GM19463 (cell line): ENCODE data around the gene SP7.
"Not testable (repeated sequence)": the region's sequence is repeated elsewhere in the genome, so short reads cannot be mapped to it uniquely, and the experiment has no call there.

Experiments
- ATAC-seq: cut with Tn5 transposase; IDR thresholded peaks from one replicate; pipeline ENCODE4 v1.9.1; 2021; ENCODE audit warnings: mild to moderate bottlenecking, moderate library complexity; ENCODE audit not compliant: unreplicated experiment

SP7 gene

DNA sequence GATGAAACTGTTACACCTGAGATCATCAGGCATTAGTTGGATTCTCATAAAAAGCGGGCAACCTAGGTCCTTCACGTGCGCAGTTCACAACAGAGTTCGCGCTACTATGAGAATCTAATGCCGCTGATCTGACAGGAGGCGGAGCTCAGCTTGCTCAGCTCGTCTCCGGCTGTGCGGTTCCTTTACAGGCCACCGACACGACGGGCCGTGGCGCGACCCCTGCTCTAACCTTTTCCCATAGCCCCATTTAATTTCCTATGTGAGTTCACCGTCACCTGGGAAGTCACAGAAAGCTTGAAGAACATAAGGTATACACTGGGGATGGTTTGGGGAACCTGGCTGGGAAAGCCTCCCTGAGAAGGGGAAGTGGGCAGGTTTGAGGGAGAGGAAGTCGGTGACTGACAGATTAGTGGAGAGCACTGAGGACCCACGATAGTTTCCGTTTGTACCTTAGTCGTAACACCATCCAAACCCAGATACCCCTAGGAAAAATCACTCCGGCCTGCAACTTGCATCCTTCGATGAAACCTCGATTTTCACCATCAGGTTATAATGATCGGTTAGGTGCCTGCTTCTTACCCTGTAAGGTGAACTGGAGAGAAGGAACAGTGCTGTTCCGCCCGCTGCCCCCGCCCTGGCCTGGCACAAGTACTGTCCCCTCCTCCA is 11.9 kb downstream of the SP7 start:
- peak; percentile 26 for ATAC-seq

DNA sequence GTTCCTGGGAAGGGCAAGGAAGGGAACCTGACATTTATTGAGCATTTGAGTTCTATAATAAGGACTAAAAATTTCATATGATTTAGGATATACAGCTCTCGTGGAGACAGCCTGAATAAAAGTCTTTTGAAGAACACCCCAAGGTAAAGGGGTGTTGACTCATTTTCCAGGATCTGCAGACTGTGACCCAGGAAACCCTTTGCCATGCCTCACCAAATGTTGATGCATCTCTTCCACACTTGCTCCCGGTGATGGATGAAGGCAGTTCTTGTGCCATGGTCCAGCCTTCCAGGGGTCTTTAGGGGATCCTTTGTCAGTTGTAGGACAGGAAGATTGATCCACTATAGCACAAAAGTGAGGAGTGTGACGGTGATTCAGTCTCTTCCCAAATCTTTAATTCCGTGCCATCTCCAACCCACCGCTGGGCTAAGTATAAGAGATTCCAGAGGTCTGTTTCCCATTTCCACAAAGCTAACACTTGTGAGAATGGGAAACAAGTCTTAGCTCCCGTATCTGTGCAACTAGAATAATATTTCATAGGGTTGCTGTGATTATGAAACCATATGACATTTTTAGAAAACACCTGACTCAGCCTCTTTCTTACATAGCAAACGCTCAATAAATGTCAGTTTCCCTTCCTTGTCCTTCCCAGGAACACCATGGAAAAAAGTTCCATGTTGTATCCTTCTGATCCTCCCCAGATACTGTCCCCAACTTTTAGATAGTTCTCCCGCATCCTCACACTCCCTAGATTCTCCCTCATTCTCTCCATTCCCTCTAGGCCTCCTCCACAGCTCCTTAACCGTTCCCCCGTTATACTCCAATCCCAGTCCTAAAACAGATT is 15.6 kb downstream of the SP7 start:
- ATAC-seq = no peak

GRCh38 chr12:53313996-53314395 is 22.2 kb downstream of the SP7 start:
- ATAC-seq = no peak

DNA sequence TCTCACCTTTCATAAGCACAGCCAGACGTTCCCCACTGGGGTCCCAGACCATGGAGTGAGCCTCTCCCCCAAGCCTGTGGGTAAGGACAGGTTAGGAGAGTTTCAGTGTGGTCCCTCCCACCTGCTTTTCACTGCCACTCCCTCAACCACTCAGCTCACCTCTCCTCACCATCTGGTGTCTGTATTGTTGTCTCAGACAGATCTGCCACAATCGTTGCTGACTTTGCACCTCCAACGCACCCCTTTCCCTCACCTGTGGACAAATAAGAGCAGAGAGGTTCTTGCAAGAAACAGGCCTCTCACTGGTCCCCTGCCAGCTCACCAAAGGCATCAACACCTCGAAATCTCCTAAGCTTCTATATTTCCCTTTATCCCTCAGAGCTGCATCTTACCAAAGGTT is 27.9 kb downstream of the SP7 start:
- ATAC-seq = no peak

DNA sequence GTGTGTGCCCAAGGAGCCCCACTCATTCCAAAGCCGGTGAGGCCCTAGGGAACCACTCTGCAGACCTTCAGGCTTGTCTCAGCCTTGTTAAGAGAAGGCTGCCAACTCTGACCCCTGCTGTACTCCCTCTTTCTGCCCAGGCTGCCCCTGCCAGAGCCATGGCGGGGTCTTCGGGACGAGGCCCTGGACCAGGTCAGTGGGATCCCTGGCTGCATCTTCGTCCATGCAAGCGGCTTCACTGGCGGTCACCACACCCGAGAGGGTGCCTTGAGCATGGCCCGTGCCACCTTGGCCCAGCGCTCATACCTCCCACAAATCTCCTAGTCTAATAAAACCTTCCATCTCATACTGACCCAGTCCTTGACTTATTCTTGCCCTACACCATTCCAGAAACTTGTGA is 29.3 kb downstream of the SP7 start:
- no peak for ATAC-seq

- ATAC-seq = no peak
These were observed 33.3 kb downstream of the SP7 start for GRCh38 chr12:53302903-53303302.

- no peak for ATAC-seq
These were observed 36.0 kb downstream of the SP7 start for GRCh38 chr12:53300187-53300586.

- ATAC-seq = peak; percentile 80
These were observed 36.5 kb downstream of the SP7 start, which contains the start of gene MYG1 for GRCh38 chr12:53299454-53300180. Gene MYG1 (plus strand): TSS chr12:53299695. CDS start chr12:53299738, 43 bp downstream.

DNA sequence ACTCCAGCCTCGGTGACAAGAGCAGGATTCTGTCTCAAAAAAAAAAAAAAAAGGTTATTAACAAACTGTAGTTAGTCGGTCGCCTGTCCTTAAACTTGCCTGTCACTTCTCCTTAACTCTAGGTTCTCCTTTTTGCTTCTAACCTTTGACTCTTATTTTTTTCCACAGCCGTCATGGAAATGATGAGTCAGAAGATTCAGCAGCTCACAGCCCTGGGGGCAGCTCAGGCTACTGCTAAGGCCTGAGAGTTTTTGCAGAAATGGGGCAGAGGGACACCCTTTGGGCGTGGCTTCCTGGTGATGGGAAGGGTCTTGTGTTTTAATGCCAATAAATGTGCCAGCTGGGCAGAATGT is 37.1 kb downstream of the SP7 start:
- no peak for ATAC-seq

DNA sequence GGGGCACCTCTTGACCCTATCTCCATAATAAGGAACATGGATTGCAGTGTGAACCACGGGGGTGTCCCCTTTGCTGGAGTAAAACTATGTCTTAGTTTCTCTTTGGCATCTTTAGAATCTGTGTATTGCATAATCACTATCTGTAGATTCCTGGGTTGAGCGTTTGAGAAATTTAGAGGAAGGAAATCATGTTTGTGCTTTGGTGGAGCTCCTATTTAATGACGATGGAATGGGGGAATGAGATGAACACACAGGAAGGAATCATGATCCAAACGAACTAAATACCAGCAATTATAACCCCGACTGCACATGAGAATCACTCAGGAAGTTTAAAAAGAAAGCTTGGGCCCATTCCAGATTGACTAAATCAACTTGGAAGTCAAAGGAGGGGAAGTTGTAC is 38.0 kb downstream of the SP7 start:
- ATAC-seq = no peak

GRCh38 chr12:53297106-53297505 is 39.0 kb downstream of the SP7 start:
- ATAC-seq = not testable (repeated sequence)

DNA sequence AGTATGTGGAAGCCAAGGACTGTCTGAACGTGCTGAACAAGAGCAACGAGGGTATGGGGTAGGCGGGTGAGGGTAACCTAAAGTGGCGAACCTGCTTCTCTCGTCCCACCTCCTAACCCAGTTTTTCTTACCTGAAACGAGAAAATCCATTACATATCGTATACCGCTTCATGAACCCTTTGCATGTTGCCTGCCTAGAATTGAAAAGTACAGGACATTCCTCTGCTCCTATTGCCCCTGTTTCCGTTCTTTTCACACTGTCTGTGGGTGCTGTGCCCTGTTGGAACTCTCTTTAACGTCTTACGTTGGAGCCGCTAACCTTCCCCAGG is 40.3 kb downstream of the SP7 start:
- ATAC-seq = no peak

DNA sequence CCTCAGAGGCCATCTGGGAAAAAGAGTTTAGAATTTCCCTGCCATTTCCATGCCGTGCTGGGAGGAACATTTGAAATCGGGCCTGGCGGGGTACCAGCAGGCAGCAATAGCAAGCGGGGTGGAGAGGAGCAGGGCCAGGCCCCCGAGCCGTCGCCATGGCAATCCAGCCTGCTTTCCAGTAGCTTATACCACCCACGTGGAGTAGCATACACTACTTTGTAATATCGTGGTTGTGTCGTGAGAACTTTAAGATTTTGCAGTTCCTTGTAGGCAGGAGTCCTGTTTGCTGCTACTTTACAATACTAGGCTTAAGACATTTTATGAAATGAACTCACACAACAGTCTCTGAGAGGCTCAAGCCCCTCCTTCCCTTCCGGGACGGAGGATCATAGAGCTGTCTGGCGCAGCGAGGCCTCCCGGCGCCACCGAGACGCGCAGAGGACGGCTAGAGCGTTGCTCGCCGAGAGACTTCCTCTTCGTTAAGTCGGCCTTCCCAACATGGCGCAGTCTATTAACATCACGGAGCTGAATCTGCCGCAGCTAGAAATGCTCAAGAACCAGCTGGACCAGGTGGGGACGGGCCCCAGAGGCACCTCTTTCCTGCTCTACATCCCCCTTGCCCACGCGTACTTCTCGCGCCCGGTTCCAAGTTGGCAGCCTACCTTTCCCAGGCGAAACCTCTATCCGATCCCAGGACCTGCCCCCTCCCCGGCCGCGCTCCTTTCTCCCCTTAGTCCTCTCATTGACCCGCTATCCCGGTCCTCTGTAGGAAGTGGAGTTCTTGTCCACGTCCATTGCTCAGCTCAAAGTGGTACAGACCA is 40.9 kb downstream of the SP7 start, which contains the start of gene PFDN5:
Gene PFDN5 (plus strand): TSS at position 473 of the 821 bp plus-strand sequence. CDS start 26 bp downstream, at position 499.
- ATAC-seq = peak; percentile 87

GRCh38 chr12:53292426-53292825 is 43.7 kb downstream of the SP7 start:
- ATAC-seq = no peak

DNA sequence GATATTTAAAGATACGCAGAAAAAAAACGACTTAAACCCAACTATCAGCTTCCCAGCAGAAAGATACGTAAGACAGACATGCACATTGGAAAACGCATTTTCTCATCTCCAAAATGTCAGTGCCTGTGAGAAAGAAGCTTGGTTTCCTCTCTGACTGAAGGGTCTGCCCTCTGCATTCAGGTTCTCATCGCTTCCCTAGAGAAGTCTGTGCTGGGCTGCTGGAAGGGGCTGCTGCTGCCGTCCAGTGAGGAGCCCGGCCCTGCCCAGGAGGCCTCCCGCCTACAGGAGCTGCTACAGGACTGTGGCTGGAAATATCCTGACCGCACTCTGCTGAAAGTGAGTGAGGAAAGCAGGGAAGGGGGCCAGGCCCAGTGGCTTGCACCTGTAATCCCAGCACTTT is 45.5 kb downstream of the SP7 start:
- no peak for ATAC-seq

DNA sequence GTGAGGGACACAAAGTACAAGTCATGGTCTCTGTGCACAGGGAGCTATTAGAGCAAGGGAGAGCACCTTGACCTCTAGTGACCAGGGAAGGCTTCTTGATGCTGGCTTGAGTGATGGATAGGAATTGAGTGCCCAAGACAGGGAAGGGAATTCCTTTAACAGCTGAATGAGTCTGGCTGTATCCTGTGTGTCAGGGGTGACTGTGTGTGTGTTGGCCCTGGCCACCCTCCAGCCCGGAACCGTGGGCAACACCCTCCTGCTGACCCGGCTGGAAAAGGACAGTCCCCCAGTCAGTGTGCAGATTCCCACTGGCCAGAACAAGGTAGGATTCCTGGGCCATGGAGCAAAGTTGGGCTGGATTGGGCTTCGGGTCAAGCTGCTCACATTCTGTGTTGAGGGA is 46.3 kb downstream of the SP7 start:
- ATAC-seq = no peak

DNA sequence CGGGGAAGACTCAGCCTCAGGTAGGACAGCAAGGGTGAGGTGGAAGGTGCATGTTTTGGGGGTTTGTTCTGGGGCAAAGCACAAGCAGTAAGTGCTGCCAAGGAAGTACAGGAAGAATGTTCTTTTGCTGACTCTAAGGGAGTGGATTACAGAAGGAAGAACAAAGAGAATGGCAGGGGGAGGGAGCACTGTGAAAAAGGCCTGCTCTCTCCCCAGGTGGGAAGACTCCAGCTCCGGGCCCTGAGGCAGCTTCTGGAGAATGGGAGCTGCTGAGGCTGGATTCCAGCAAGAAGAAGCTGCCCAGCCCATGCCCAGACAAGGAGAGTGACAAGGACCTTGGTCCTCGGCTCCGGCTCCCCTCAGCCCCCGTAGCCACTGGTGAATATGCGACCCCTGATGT is 47.8 kb downstream of the SP7 start:
- ATAC-seq = no peak

- no peak for ATAC-seq
These were observed 48.4 kb downstream of the SP7 start for GRCh38 chr12:53287741-53288216.

GRCh38 chr12:53286448-53286847 is 49.7 kb downstream of the SP7 start:
- ATAC-seq = no peak

- no peak for ATAC-seq
These were observed 56.2 kb downstream of the SP7 start for GRCh38 chr12:53279888-53280498.
